Astrocyte (in vitro differentiated cells and primary cell): ENCODE results near the gene SLC35F1. TPM values are rescaled to one million over a fixed set of nuclear protein-coding genes. Genes with fewer than 3 reads are reported as not detected.

Experiments
- DNase-seq: peaks from one replicate; pipeline ENCODE4 v3.0.0-alpha.2; 2010; ENCODE audit warnings: low read depth
- FAIRE-seq: peaks from 2 replicates; lab custom pipeline; 2011; peaks lifted over from hg19 to GRCh38; lab: Jason Lieb, UNC
- H2AFZ ChIP-seq: 2 replicates; pipeline ENCODE4 v1.6.0; 2012; ENCODE audit warnings: low read depth, low read length, inconsistent platforms
- H3K27ac ChIP-seq: 2 replicates; pipeline ENCODE4 v1.5.1; 2011; ENCODE audit warnings: low read depth, low read length, inconsistent platforms
- H3K27me3 ChIP-seq: 2 replicates; pipeline ENCODE4 v1.6.0; 2011; ENCODE audit warnings: low read length, inconsistent platforms; ENCODE audit not compliant: insufficient read depth
- H3K36me3 ChIP-seq: 2 replicates; pipeline ENCODE4 v1.5.1; 2011; ENCODE audit warnings: low read length, inconsistent platforms; ENCODE audit not compliant: insufficient read depth
- H3K4me1 ChIP-seq: 2 replicates; pipeline ENCODE4 v1.5.1; 2011; ENCODE audit warnings: low read length, inconsistent platforms; ENCODE audit not compliant: insufficient read depth
- H3K4me2 ChIP-seq: 2 replicates; pipeline ENCODE4 v1.6.0; 2012; ENCODE audit warnings: low read length, inconsistent platforms
- H3K4me3 ChIP-seq: 2 replicates; pipeline ENCODE4 v1.5.1; 2011; ENCODE audit warnings: low read depth, mild to moderate bottlenecking, low read length, inconsistent platforms; ENCODE audit not compliant: insufficient read depth
- H3K79me2 ChIP-seq: 2 replicates; pipeline ENCODE4 v1.6.0; 2012; ENCODE audit warnings: mild to moderate bottlenecking, low read length, inconsistent platforms; ENCODE audit not compliant: insufficient read depth
- H3K9ac ChIP-seq: 2 replicates; pipeline ENCODE4 v1.6.0; 2012; ENCODE audit warnings: mild to moderate bottlenecking, low read length, inconsistent platforms
- H3K9me3 ChIP-seq: 2 replicates; pipeline ENCODE4 v1.5.1; 2012; ENCODE audit warnings: low read depth, mild to moderate bottlenecking, low read length, inconsistent platforms; ENCODE audit not compliant: insufficient read depth
- H4K20me1 ChIP-seq: 2 replicates; pipeline ENCODE4 v1.6.0; 2012; ENCODE audit warnings: low read length, inconsistent platforms; ENCODE audit not compliant: insufficient read depth
- H3K27ac Mint-ChIP-seq: one replicate; pipeline ENCODE4 v1.8.0; 2021; ENCODE audit warnings: mild to moderate bottlenecking, mixed read lengths; ENCODE audit not compliant: unreplicated experiment
- H3K27me3 Mint-ChIP-seq: one replicate; pipeline ENCODE4 v1.8.0; 2021; ENCODE audit warnings: low read depth, mixed read lengths; ENCODE audit not compliant: unreplicated experiment
- H3K36me3 Mint-ChIP-seq: one replicate; pipeline ENCODE4 v1.8.0; 2021; ENCODE audit warnings: low read depth, mixed read lengths; ENCODE audit not compliant: unreplicated experiment
- H3K4me1 Mint-ChIP-seq: one replicate; pipeline ENCODE4 v1.8.0; 2021; ENCODE audit warnings: low read depth, mixed read lengths; ENCODE audit not compliant: unreplicated experiment
- H3K4me3 Mint-ChIP-seq: one replicate; pipeline ENCODE4 v1.8.0; 2021; ENCODE audit warnings: mild to moderate bottlenecking, moderate library complexity, mixed read lengths; ENCODE audit not compliant: unreplicated experiment
- H3K9me3 Mint-ChIP-seq: one replicate; pipeline ENCODE4 v1.8.0; 2021; ENCODE audit warnings: mild to moderate bottlenecking, mixed read lengths; ENCODE audit not compliant: unreplicated experiment
- EZH2 ChIP-seq: IDR thresholded peaks from 2 replicates; pipeline ENCODE4 v1.6.1; 2012; ENCODE audit warnings: mild to moderate bottlenecking, low read length, inconsistent platforms; ENCODE audit not compliant: insufficient read depth
- total RNA-seq: library from RNA; stranded (reverse); gene quantifications from 2 replicates; pipeline ENCODE4 v1.2.1, GENCODE V29; 2021
- TF ChIP-seq, protein P1 (sequence below): IDR thresholded peaks from 2 replicates; pipeline ENCODE4 v1.5.1; 2011; ENCODE audit warnings: low read depth, mild to moderate bottlenecking, inconsistent platforms, low read length, moderate library complexity; ENCODE audit not compliant: insufficient read depth

The SLC35F1 gene
- total RNA-seq, 1 donor from 2014 or later = 1.0 TPM

DNA sequence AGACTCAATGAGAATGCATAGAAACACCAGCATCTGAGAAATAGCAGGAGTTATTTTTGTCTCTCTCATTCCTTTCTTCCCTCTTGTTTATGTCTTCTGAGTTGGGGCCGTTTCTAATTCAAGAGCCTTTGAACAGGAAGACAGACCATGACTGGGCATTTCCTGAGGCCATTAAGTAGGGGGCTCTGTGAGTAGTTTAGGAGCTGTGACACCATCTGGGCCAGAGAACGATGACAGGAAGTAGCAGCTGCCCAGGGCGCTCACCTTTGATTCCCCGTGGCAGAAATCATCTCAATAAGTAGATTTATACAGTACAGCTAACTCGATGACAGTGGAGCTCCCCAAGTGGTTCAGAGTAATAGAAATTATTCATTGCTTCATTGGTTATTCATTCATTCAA lies 342.6 kb downstream of the SLC35F1 start:
- Histone ChIP-seq H4K20me1 (no peaks in the 10 kb centered on the region), H3K4me3 (no peak overlapping the region), H3K79me2 (no peaks in the 10 kb centered on the region), H2AFZ (no peak overlapping the region), H3K9me3 (no peaks in the 10 kb centered on the region), H3K27ac (no peak overlapping the region), H3K36me3 (no peaks in the 10 kb centered on the region), H3K4me2 (no peak overlapping the region), H3K4me1 (no peaks in the 10 kb centered on the region), H3K27me3 (no peaks in the 10 kb centered on the region), H3K9ac (no peak overlapping the region)
- DNase-seq (no peak), FAIRE-seq (no peak)
- Mint-ChIP-seq H3K9me3 (no peaks in the 10 kb centered on the region), H3K36me3 (no peaks in the 10 kb centered on the region), H3K27me3 (peaks cover 2% of the 10 kb centered on the region), H3K4me3 (no peak overlapping the region), H3K27ac (no peak overlapping the region), H3K4me1 (no peaks in the 10 kb centered on the region)
- TF ChIP-seq EZH2 = no peak
- TF ChIP-seq, protein P1, sequence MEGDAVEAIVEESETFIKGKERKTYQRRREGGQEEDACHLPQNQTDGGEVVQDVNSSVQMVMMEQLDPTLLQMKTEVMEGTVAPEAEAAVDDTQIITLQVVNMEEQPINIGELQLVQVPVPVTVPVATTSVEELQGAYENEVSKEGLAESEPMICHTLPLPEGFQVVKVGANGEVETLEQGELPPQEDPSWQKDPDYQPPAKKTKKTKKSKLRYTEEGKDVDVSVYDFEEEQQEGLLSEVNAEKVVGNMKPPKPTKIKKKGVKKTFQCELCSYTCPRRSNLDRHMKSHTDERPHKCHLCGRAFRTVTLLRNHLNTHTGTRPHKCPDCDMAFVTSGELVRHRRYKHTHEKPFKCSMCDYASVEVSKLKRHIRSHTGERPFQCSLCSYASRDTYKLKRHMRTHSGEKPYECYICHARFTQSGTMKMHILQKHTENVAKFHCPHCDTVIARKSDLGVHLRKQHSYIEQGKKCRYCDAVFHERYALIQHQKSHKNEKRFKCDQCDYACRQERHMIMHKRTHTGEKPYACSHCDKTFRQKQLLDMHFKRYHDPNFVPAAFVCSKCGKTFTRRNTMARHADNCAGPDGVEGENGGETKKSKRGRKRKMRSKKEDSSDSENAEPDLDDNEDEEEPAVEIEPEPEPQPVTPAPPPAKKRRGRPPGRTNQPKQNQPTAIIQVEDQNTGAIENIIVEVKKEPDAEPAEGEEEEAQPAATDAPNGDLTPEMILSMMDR = no peak

DNA sequence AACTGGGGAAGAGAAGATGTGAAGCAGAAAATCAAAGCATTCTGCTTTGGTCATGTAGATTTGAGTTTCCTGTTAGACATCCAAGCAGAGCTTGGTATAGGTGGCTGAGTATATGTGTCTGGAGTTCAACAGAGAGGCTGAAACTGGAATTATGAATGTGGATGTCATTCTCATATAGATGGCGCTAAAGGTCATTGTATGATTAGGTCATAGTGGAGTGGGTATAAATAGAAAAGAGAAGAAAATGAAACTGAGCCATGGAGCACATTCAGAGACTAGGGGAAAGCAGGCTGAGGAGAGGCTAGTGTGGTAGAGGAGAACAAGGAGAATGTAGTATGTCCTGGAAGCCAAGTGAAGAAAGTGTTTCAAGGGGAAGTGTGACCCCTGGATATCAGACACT lies 345.4 kb downstream of the SLC35F1 start:
- Histone ChIP-seq H3K36me3 (no peaks in the 10 kb centered on the region), H3K79me2 (no peaks in the 10 kb centered on the region), H3K4me1 (no peaks in the 10 kb centered on the region), H4K20me1 (no peaks in the 10 kb centered on the region), H2AFZ (no peak overlapping the region), H3K4me2 (no peak overlapping the region), H3K27ac (no peak overlapping the region), H3K9me3 (no peaks in the 10 kb centered on the region), H3K27me3 (no peaks in the 10 kb centered on the region), H3K9ac (no peak overlapping the region), H3K4me3 (no peak overlapping the region)
- Mint-ChIP-seq H3K27ac (no peak overlapping the region), H3K27me3 (no peaks in the 10 kb centered on the region), H3K36me3 (no peaks in the 10 kb centered on the region), H3K4me3 (no peak overlapping the region), H3K4me1 (no peaks in the 10 kb centered on the region), H3K9me3 (no peaks in the 10 kb centered on the region)
- TF ChIP-seq, protein P1 = no peak
- no peak for TF ChIP-seq EZH2
- FAIRE-seq (no peak), DNase-seq (no peak)

DNA sequence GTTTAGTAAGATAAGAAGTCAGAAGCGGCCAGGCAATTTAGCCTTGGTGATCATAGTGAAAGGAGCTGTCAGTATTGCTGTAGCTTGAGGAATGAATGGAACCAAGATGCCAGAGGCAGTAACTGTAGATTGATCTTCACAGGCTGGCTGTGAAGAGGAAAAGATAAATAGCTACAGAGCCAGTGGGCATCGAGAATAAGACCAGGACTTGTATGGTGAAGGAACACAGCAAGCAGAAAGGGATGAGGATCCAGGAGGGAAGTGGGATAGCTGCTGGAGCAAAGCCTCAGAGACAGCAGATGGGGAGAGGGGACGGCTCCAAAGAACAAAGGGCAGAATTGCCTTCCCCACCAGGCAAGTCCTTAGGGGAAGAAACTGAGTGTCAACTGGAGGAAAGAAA lies 346.7 kb downstream of the SLC35F1 start:
- H3K9me3 ChIP-seq = no peaks in the 10 kb centered on the region
- H3K36me3 ChIP-seq = no peaks in the 10 kb centered on the region
- no peak overlapping the region for H3K4me2 ChIP-seq
- no peak for DNase-seq
- H3K9ac ChIP-seq = no peak overlapping the region
- no peaks in the 10 kb centered on the region for H3K27me3 ChIP-seq
- H3K9me3 Mint-ChIP-seq = no peaks in the 10 kb centered on the region
- H4K20me1 ChIP-seq = no peaks in the 10 kb centered on the region
- H3K27ac Mint-ChIP-seq = no peak overlapping the region
- H3K79me2 ChIP-seq = no peaks in the 10 kb centered on the region
- no peaks in the 10 kb centered on the region for H3K4me1 ChIP-seq
- H3K27ac ChIP-seq = no peak overlapping the region
- no peak overlapping the region for H2AFZ ChIP-seq
- no peak overlapping the region for H3K4me3 ChIP-seq
- no peak for FAIRE-seq
- no peaks in the 10 kb centered on the region for H3K36me3 Mint-ChIP-seq
- no peak overlapping the region for H3K4me3 Mint-ChIP-seq
- H3K27me3 Mint-ChIP-seq = no peaks in the 10 kb centered on the region
- TF ChIP-seq EZH2 = no peak
- TF ChIP-seq, protein P1 = no peak
- no peaks in the 10 kb centered on the region for H3K4me1 Mint-ChIP-seq
